ENCODE measurements around the gene INPP4A.

The INPP4A gene

GRCh38 chr2:98463081-98463481 lies 18.4 kb downstream of the INPP4A start:
- Mint-ChIP-seq H3K4me3 (peak overlapping the region; percentile 78), H3K4me1 (ENCODE audit: low read depth) (peaks cover 94% of the 10 kb centered on the region), H3K9me3 (no peaks in the 10 kb centered on the region), H3K27me3 (no peaks in the 10 kb centered on the region), H3K27ac (peak overlapping the region; percentile 98), H3K36me3 (ENCODE audit: low read depth) (peaks cover 3% of the 10 kb centered on the region)

- peaks cover 3% of the 10 kb centered on the region for H3K36me3 Mint-ChIP-seq (ENCODE audit: low read depth)
- no peaks in the 10 kb centered on the region for H3K9me3 Mint-ChIP-seq
- peak overlapping the region; percentile 78 for H3K4me3 Mint-ChIP-seq
- peak overlapping the region; percentile 98 for H3K27ac Mint-ChIP-seq
- H3K4me1 Mint-ChIP-seq (ENCODE audit: low read depth): peaks cover 94% of the 10 kb centered on the region
- no peaks in the 10 kb centered on the region for H3K27me3 Mint-ChIP-seq
Observed at GRCh38 chr2:98463551-98463971, 18.9 kb downstream of the INPP4A start.

GRCh38 chr2:98463988-98464771 lies 19.5 kb downstream of the INPP4A start:
- no peaks in the 10 kb centered on the region for H3K27me3 Mint-ChIP-seq
- H3K4me1 Mint-ChIP-seq (ENCODE audit: low read depth): peaks cover 94% of the 10 kb centered on the region
- peak overlapping the region; percentile 78 for H3K4me3 Mint-ChIP-seq
- peaks cover 3% of the 10 kb centered on the region for H3K36me3 Mint-ChIP-seq (ENCODE audit: low read depth)
- H3K27ac Mint-ChIP-seq: peak overlapping the region; percentile 98
- no peaks in the 10 kb centered on the region for H3K9me3 Mint-ChIP-seq

- H3K27me3 Mint-ChIP-seq: no peaks in the 10 kb centered on the region
- H3K9me3 Mint-ChIP-seq: no peaks in the 10 kb centered on the region
- peak overlapping the region; percentile 98 for H3K27ac Mint-ChIP-seq
- peaks cover 6% of the 10 kb centered on the region for H3K36me3 Mint-ChIP-seq (ENCODE audit: low read depth)
- peak overlapping the region; percentile 78 for H3K4me3 Mint-ChIP-seq
- peaks cover 94% of the 10 kb centered on the region for H3K4me1 Mint-ChIP-seq (ENCODE audit: low read depth)
Observed at GRCh38 chr2:98464772-98465310, 20.2 kb downstream of the INPP4A start.

- Mint-ChIP-seq H3K4me3 (peak overlapping the region; percentile 78), H3K27me3 (no peaks in the 10 kb centered on the region), H3K9me3 (no peaks in the 10 kb centered on the region), H3K27ac (peak overlapping the region; percentile 98), H3K4me1 (ENCODE audit: low read depth) (peaks cover 94% of the 10 kb centered on the region), H3K36me3 (ENCODE audit: low read depth) (peaks cover 7% of the 10 kb centered on the region)
Observed at GRCh38 chr2:98465456-98466226, 21.0 kb downstream of the INPP4A start.

GRCh38 chr2:98467082-98467536 lies 22.5 kb downstream of the INPP4A start:
- H3K27me3 Mint-ChIP-seq: no peaks in the 10 kb centered on the region
- H3K27ac Mint-ChIP-seq: peak overlapping the region; percentile 98
- H3K4me1 Mint-ChIP-seq (ENCODE audit: low read depth): peaks cover 94% of the 10 kb centered on the region
- H3K4me3 Mint-ChIP-seq: peak overlapping the region; percentile 78
- H3K9me3 Mint-ChIP-seq: no peaks in the 10 kb centered on the region
- H3K36me3 Mint-ChIP-seq (ENCODE audit: low read depth): peaks cover 9% of the 10 kb centered on the region

GRCh38 chr2:98467652-98468051 lies 23.0 kb downstream of the INPP4A start:
- no peak overlapping the region for H3K4me3 Mint-ChIP-seq
- peaks cover 99% of the 10 kb centered on the region for H3K4me1 Mint-ChIP-seq (ENCODE audit: low read depth)
- H3K36me3 Mint-ChIP-seq (ENCODE audit: low read depth): peaks cover 9% of the 10 kb centered on the region
- no peaks in the 10 kb centered on the region for H3K9me3 Mint-ChIP-seq
- peak overlapping the region; percentile 98 for H3K27ac Mint-ChIP-seq
- no peaks in the 10 kb centered on the region for H3K27me3 Mint-ChIP-seq

GRCh38 chr2:98468621-98469236 lies 24.1 kb downstream of the INPP4A start:
- Mint-ChIP-seq H3K4me3 (peak overlapping the region; percentile 24), H3K4me1 (ENCODE audit: low read depth) (peaks cover 100% of the 10 kb centered on the region), H3K36me3 (ENCODE audit: low read depth) (peaks cover 9% of the 10 kb centered on the region), H3K27ac (peak overlapping the region; percentile 42), H3K9me3 (no peaks in the 10 kb centered on the region), H3K27me3 (no peaks in the 10 kb centered on the region)

- Mint-ChIP-seq H3K4me3 (no peak overlapping the region), H3K36me3 (ENCODE audit: low read depth) (peaks cover 9% of the 10 kb centered on the region)
Observed at GRCh38 chr2:98469862-98470544, 25.3 kb downstream of the INPP4A start.

GRCh38 chr2:98470851-98471255 lies 26.2 kb downstream of the INPP4A start:
- H3K9me3 Mint-ChIP-seq: no peaks in the 10 kb centered on the region
- peak overlapping the region; percentile 21 for H3K4me3 Mint-ChIP-seq
- H3K4me1 Mint-ChIP-seq (ENCODE audit: low read depth): peaks cover 98% of the 10 kb centered on the region
- H3K27ac Mint-ChIP-seq: peak overlapping the region; percentile 70
- peaks cover 9% of the 10 kb centered on the region for H3K36me3 Mint-ChIP-seq (ENCODE audit: low read depth)
- no peaks in the 10 kb centered on the region for H3K27me3 Mint-ChIP-seq

More at GRCh38 chr2:98469862-98470544, 25.3 kb downstream of the INPP4A start:
- Mint-ChIP-seq H3K27ac (peak overlapping the region; percentile 39), H3K9me3 (no peaks in the 10 kb centered on the region), H3K4me1 (ENCODE audit: low read depth) (peaks cover 98% of the 10 kb centered on the region), H3K27me3 (no peaks in the 10 kb centered on the region)

- Mint-ChIP-seq H3K9me3 (no peaks in the 10 kb centered on the region), H3K4me1 (ENCODE audit: low read depth) (peaks cover 98% of the 10 kb centered on the region), H3K27me3 (no peaks in the 10 kb centered on the region), H3K4me3 (peak overlapping the region; percentile 21), H3K27ac (peak overlapping the region; percentile 70), H3K36me3 (ENCODE audit: low read depth) (peaks cover 9% of the 10 kb centered on the region)
Observed at GRCh38 chr2:98471402-98472131, 26.9 kb downstream of the INPP4A start.

- Mint-ChIP-seq H3K9me3 (no peaks in the 10 kb centered on the region), H3K4me3 (no peak overlapping the region), H3K4me1 (ENCODE audit: low read depth) (peaks cover 98% of the 10 kb centered on the region), H3K27me3 (no peaks in the 10 kb centered on the region), H3K27ac (peak overlapping the region; percentile 58), H3K36me3 (ENCODE audit: low read depth) (peaks cover 9% of the 10 kb centered on the region)
Observed at GRCh38 chr2:98472132-98472650, 27.5 kb downstream of the INPP4A start.

GRCh38 chr2:98472961-98473746 lies 28.5 kb downstream of the INPP4A start:
- Mint-ChIP-seq H3K36me3 (ENCODE audit: low read depth) (peaks cover 9% of the 10 kb centered on the region), H3K27ac (peak overlapping the region; percentile 64), H3K4me3 (peak overlapping the region; percentile 51), H3K4me1 (ENCODE audit: low read depth) (peaks cover 98% of the 10 kb centered on the region), H3K27me3 (no peaks in the 10 kb centered on the region), H3K9me3 (no peaks in the 10 kb centered on the region)
